HK-2 (cell line): ENCODE measurements around the gene RNF25.

Source experiments
- DNase-seq: peaks from one replicate; pipeline ENCODE4 v3.0.0-alpha.2; 2018; ENCODE audit not compliant: unreplicated experiment

The RNF25 gene

DNA sequence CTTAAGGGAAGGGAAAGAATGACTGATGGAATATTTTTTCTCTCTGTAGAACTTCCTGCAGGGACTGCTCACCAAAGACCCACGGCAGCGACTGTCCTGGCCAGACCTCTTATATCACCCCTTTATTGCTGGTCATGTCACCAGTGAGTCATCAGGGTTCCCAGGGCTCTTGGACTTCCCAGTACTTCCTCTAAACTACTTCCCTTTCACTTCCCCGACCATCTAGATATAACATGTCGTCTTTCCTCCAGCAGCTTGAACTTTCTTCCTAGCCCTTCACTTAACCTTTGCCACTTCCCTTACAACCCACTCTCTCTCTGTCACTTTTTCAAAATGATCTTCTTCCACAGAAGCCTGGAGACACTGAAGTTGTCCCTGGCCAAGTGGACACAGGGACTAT is 7.3 kb upstream of the RNF25 start:
- DNase-seq, result no peak

DNA sequence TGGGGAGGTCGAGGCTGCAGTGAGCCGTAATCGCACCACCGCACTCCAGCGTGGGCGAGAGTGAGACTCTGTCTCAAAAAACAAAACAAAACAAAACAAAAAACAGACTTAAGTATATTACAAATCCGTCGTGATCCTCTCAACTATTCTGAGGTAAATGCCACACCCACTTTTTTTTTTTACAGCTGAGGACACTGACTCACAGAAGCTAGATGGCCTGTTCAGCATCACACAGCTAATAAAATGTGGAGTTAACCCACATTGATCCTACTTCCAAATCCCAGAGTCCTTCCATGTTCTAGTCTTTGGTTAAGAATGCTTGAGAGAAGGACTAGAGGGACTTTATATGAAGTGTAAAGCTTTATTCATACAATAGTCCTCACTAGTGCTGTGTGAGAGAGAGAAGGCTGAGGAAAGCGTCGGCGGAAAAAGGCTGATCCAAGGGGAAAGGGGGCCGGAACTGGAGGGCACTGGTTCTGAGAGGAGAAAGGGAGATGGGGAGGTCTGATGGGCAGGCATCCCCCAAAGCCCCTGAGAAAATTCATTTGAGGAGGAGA is 627 bp downstream of the RNF25 start:
- no peak for DNase-seq

- DNase-seq, result no peak
Observed at GRCh38 chr2:218664653-218665052, 7.1 kb downstream of the RNF25 start.

DNA sequence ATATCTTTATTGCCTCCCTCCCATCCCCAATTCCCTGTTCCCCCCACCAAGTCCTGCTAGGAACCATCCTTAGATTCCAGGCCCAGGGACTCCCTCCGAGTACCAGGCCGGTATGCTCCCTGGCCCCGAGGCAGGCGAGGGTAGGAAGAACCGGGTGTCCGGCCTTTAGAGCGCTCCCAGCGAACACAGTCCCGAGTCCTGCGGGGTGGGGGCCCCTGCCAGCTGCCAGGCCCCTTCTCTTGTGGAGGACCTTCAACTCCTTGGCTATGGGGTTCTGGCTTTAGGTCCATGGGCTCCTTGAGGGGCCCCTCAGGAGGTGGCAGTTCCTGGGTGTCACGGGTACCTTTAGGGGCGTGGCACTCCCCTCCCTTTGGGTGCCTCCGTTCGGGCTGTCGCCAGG is 7.9 kb downstream of the RNF25 start:
- no peak for DNase-seq

DNA sequence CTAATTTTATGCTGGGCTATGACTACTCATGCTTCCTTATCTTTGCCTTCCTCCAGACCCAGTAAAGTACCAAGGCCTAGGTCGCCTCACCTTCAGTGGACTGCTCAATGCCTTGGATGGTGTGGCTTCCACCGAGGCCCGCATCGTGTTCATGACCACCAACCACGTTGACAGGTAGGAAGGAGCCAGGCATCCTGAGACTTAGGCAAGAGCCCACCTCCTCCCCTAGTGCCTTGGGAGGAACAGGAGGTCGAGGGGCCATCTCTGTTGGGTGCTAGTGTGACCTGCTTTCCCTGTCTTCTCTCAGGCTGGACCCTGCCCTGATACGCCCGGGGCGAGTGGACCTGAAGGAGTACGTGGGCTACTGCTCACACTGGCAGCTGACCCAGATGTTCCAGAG is 9.0 kb downstream of the RNF25 start:
- DNase-seq, result no peak

- no peak for DNase-seq
Observed at GRCh38 chr2:218662377-218662776, 9.4 kb downstream of the RNF25 start.

DNA sequence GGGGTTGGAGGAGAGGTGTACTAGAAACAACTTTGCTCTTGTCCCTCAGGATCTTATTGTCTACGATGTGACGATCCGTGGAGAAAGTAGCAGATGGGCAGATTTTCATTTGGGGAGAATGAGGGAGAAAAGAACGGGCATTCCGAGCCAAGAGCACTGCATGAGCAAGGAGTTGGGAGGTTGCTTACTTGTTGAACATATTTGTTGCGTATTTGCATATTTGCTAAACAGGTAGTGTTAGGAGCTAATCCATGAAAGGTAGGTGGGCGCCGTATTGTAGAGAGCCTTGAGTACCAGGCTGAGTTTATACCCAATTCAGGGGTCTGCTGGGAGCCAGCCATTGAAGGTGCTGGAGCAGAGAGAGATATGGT is 11.8 kb downstream of the RNF25 start:
- DNase-seq, result no peak

DNA sequence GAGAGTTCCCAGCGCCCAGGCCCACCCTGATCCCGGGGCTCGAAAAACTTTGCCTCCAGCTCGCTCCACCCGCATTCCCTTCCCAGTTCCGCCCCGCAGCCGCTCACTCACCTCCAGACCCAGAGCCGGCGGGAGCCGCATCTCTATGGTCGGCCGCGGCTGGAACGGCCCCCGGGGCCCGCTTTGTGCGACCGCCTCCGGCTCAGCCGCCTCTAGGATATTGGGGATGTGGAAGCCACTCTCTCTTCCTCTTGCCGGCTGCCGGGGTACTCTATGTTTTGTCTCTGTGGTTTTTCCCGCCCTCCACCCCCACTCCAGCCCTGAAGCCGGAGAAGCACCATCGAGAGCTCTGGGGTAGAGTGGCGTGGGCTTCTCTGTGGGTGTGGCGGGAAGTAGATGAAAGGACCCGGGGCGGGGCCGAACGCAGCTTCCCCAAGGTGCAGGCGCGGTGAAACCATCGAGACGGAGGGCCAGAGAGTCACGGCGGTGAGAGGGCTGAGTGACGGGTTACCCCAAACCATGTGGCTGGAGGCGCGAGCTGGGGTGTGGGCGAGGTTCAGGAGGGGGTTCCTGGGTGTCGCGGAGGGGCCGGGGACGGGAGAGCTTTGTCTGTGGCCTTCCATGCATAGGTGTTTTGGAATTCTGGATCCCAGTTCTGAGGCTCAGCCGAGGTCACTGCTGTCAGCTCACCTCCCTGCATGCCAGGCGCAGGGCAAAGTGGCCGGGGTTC is 12.4 kb downstream of the RNF25 start, which contains the start of the genes BCS1L and ZNF142:
Gene BCS1L (plus strand): TSS at position 426 of the 730 bp plus-strand sequence. CDS start 1,305 bp downstream, outside the sequence.
Gene ZNF142 (minus strand): TSS at position 366 of the 730 bp plus-strand sequence. CDS start 3,194 bp downstream, outside the sequence.
- DNase-seq, result peak; percentile 91

- peak; percentile 59 for DNase-seq
Observed at GRCh38 chr2:218658671-218659257, 13.0 kb downstream of the RNF25 start.

- DNase-seq, result no peak
Observed at GRCh38 chr2:218655751-218656150, 16.1 kb downstream of the RNF25 start.

DNA sequence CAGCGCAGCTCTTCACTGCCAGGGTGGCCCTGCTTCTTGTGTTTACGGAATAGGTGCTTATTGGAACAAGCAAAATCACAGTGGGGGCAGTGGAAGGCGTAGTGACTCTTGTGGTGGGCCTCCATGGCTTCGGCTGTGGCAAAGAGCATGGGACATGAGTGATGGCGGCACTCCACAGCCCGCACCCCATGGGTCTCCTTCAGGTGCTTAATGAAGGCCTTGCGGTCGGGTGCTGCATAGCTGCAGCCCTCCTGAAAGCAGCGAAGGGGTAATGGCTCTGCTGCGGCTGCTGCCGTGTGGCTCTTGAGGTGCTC is 23.1 kb downstream of the RNF25 start:
- DNase-seq, result no peak

DNA sequence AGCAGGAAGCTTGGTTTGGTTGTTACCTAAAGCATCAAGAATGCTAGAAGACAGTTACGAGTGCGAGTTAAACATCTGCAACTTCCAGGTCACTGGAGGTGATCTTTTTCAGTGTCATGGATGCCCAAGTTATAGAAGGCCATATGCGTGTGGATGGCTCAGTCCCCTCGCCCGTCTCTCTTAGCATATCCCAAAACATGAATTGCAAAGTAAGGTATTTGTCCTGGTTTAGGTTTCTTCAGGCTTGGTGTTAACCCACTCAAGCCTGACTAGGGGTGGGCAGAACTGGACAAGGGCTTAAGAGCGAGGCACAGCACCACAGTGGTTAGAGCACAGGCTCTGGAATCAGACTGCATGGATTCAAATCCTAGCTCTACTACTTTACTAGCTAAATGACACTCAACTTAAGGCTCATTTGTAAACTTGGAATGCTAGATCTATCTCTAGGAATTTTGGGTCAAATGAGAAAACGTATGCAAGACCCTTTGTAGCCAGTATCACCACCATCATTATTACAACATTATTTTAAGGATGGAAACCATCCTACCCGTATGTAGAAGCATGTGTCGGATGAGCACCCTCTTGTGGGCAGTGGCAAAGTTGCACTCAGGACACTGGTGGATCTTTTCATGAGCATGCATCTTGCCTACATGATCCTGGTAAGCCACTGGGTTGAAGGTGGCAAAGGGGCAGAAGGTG is 23.6 kb downstream of the RNF25 start:
- peak; percentile 52 for DNase-seq

DNA sequence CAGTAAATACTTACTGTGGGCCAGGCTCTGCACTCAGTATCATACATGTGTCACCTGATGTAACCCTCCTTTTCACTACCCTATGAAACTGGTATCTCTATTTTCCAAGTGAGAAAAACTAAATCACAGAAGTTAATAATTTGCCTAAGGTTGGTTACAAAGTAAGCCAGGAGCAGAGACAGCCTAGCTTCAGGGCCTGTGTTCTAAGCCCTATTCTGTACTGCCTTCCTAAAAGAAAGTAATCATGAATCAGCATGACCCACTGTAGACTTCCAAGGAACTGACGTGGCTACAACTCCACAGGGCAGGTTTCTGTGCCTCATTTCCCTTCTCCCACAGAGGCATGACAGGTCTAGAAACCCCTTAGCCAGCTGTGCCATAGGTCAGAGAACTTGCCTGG is 26.7 kb downstream of the RNF25 start:
- DNase-seq, result peak; percentile 69

DNA sequence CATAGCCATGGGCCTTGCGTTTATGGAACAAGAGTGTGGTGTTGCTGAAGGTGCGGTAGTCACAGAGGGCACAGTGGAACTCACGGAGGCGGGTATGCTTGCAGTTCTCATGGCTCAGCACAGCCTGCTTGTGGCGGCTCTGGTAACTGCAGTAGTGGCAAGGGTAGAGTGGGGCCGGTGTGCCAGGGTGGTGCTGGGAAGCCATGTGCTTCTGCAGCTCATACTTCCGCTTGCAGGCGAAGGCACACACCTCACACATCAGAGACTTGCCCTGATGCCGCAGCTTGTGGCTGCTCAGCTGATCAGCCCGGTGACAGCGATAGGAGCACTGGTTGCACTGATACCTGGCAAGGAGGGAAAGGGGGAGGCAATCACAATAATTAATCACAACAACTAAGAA is 27.1 kb downstream of the RNF25 start:
- DNase-seq, result peak; percentile 75

DNA sequence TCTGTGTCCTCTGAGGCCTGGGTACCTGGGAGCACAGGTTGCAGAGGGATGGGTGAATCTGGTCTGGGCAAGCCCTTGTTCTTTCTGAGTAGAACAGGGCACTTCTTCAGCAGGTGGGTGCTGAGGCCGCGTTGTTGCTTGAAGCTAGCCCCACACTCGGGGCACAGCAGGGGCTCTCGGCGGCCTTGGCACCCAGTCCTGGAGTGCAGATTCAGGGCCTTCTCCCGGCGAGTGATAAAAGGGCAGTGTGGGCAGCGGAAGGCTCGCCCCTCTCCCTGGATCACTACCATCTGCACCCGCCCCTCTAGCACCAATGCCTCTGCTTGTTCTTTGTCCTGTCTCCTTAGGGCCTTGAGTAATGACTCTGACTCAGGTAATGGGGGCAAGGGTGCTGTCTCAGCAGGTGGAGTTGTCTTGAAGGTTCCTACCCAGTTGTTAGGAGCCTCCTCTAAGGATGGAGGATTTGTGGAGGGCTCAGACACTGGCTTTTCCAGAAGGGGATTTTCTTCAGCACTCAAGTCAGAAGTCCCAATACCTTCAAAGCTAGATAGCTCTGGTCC is 28.0 kb downstream of the RNF25 start:
- no peak for DNase-seq

- no peak for DNase-seq
Observed at GRCh38 chr2:218642786-218643185, 29.0 kb downstream of the RNF25 start.

DNA sequence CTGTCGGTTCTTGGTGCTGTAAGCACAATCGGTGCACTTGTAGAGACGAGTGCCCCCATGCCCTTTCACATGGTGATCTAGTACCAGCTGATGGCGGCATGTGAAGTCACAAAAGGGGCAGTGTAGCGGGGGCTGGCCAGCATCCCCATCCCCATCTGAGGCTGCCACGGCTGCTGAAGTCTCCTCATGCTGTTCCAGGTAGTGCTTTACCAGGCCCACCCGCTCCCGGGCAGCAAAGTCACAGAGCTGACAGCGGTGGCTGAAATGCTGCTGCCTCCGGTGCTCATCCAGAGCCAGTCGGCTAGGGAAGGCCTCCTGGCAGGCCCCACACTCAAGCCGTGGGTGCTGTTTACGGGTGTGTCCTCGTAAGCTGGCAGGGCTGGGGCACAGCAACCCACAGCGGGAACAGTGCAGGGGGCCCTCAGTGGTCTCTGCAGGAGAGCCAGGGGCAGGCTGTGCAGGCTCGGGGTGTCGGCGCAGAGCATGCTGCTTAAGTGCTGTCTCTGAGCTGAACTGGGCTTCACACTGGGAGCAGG is 29.6 kb downstream of the RNF25 start:
- no peak for DNase-seq

GRCh38 chr2:218638372-218638771 is 33.4 kb downstream of the RNF25 start:
- no peak for DNase-seq

- no peak for DNase-seq
Observed at GRCh38 chr2:218635719-218636118, 36.1 kb downstream of the RNF25 start.

GRCh38 chr2:218631837-218632236 is 40.0 kb downstream of the RNF25 start:
- no peak for DNase-seq

DNA sequence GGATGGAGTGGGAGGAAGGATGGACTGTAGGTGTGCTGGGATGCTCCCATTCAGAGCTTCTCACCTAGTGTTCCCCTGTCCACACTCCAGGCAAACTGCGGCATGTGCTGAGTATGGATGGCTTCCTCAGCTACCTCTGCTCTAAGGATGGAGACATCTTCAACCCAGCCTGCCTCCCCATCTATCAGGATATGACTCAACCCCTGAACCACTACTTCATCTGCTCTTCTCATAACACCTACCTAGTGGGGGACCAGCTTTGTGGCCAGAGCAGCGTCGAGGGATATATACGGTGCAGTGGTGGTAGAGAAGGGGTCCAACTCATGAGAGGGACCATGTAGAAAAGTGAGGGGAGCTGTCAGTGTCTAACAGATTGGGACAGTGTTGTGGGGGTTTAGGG is 43.9 kb downstream of the RNF25 start:
- DNase-seq, result no peak

GRCh38 chr2:218626369-218626768 is 45.4 kb downstream of the RNF25 start:
- DNase-seq, result no peak
